SK-N-MC (cell line): Measurements from ENCODE around the gene CALR3.

ENCODE experiments used
- EZH2 ChIP-seq: fragments of 200-600 bp; sonication (generic); IDR thresholded peaks from one replicate; pipeline ENCODE4 v1.6.1; 2017; ENCODE audit warnings: antibody characterized with exemption
- POLR2AphosphoS5 ChIP-seq: IDR thresholded peaks from 2 replicates; pipeline ENCODE4 v1.6.1; 2012; ENCODE audit warnings: mild to moderate bottlenecking, low read depth, low read length, borderline replicate concordance

DNA sequence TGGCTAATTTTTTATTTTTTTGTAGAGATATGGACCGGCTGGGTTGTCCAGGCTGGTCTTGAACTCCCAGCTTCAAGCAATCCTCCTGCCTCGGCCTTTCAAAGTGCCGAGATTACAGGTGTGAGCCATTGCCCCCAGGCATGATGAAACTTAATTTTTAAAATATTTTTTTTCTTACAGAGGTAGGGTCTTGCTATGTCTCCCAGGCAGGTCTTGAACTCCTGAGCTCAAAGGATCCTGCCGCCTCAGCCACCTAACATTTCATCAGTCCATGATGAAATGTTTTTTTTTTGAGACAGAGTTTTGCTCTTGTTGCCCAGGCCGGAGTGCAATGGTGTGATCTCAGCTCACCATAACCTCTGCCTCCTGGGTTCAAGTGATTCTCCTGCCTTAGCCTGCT lies 12.6 kb upstream of the CALR3 start:
- no peak for TF ChIP-seq EZH2
- no peak for TF ChIP-seq POLR2AphosphoS5
